Measurements from ENCODE around the gene REPIN1.
A peak's percentile ranks its signal among the peaks of the same experiment; 100 is the strongest.

The REPIN1 gene

DNA sequence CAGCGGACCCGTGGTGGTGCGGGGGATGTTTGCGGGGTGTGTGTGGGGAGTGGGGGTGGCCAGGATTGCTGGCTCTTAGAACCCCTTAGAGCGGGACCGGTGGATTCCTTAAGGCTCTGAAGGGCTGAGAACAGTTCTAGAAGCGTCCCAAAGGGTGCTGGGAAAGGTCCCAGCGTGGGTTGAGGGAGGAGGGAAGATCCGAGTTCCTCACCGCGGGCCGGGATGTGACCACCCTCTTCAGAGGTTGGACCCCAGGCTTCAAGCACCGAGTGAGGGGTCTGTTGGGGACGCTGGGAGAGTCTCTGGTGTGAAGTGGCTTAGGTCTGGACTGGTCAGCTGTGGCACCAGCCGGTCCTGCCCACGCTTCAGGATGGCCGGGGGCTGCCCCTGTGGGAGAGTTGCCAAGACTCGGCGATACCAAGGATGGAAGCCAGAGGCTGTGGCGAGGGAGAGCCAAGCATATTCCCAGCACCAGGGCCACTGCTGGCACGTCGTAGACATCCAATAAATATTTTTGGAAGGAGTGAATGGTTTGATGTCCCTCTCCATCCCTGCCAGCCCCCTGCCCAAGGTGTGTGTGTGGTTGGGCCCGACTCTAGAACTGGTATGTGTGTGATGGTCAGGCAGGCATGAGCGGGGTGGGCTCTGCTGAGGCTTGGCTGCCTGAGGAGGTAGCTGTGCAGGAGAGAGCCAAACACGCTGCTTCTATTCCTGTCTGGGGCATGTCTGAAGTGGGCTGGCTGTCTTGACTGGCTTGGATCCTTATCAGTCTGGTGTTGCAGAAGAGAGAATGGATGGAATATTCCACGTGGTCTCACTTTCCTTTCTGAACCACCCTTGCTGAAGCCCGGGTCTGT, 29.7 kb downstream of the REPIN1 start:
- no peak for DNase-seq

- DNase-seq = no peak
Measured at GRCh38 chr7:150398965-150399320, 30.3 kb downstream of the REPIN1 start.

DNA sequence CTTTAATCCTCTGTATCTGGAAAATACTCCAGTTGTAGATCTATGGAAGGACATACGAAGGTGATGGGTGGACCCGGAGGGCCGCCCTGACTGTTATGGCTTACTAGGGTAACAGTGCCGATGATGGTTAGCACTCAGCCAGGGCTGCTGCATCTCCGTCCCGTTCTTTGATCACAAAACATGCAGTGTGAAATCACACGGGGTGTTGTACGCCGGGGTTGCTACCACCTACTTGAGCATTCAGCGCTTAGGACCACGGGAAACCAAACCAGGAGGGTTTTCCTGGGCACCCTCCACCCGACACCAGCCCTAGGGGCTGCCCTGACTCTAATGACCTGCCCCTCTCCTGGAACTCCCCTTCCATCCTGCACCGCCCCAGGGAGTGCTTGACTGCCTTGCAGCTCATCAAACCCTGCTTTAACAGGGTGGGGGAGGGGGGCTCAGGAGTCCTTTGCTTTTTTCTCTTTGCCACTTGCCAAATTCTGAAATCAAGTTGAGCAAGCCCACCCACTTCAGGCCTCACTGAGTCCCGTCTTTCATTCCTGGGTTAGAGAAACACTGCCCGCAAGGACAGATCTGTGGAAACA, 30.9 kb downstream of the REPIN1 start:
- no peak for DNase-seq

- DNase-seq = no peak
Measured at GRCh38 chr7:150400008-150400787, 31.6 kb downstream of the REPIN1 start.

DNA sequence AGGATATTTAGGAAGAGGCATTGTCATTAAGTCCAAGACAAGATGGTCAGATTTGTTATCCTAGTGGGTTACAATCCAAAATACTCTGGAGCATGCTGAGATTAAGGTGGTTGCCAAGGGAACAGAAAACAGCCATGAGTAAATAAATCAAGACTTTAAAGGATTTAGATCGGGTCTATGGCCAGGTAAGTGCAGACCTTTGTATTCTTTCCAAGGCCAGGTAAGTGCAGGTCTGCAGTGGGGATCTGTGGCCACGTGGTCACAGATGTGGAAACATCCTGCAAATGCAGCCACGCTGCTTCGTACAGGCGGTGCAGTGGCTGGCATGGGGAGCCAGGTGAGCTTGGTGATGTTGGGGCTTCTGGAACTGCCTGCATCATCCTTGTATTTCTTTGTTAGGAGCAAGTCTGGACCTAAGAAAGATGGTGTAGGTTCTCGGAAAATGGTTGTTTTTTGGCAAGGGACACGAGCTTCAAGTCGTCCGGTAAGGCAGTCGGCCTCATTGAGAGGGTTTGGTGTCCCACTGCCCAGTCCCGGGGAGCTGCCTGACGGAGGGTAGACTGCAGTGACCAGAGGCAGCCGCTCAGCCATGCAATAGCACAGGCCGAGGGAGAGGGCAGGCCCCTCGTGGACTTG, 32.3 kb downstream of the REPIN1 start:
- DNase-seq = no peak

DNA sequence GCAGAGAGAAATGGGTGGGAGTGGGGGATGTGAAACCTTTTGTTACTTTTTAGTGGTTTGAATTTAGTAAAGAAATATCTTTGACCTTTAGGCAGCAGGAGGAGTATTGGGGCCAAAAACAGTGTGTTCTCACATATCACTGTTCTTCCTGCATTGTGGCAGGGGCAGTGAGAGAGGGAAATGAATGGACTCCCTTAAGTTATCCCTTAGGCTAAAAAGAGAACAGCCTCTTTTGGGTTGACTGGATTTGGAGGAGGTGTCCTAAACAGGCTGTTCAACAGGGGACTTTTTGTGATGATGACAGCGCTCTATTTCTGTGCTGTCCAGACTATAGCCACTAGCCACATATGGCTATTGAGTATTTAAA, 32.8 kb downstream of the REPIN1 start:
- DNase-seq = no peak

- no peak for DNase-seq
Measured at GRCh38 chr7:150401861-150402631, 33.4 kb downstream of the REPIN1 start.

DNA sequence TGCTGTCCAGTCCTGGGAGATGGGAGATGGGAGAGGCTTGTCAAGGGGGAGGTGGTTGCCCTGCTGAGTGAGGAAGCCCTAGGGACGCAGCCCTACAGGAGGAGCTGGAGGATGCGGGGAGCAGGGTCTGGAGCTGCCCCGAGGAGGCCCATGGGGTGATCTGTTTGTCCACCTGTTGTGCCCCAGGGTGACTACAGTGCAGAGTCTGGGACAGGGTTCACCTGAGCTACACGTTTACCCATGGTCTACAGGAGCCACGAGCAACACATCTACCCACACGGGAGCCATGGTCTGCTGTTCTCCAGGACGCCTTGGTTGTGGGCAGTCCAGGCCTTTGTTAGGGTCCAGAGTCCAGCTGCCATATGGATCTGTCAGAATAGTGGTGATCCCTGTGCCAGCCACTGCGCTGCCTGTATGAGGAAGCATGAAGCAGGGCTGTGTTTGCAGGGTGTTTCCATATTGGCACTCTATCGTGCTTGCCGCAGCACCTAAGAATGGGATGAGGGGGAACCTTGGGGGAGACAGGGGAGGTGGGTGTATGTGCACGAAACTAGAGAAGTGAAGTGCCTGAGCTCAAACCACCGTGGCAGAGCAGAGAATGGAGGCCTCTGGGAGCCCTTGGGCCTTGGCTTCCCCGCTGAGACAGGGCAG, 34.2 kb downstream of the REPIN1 start:
- DNase-seq = no peak

DNA sequence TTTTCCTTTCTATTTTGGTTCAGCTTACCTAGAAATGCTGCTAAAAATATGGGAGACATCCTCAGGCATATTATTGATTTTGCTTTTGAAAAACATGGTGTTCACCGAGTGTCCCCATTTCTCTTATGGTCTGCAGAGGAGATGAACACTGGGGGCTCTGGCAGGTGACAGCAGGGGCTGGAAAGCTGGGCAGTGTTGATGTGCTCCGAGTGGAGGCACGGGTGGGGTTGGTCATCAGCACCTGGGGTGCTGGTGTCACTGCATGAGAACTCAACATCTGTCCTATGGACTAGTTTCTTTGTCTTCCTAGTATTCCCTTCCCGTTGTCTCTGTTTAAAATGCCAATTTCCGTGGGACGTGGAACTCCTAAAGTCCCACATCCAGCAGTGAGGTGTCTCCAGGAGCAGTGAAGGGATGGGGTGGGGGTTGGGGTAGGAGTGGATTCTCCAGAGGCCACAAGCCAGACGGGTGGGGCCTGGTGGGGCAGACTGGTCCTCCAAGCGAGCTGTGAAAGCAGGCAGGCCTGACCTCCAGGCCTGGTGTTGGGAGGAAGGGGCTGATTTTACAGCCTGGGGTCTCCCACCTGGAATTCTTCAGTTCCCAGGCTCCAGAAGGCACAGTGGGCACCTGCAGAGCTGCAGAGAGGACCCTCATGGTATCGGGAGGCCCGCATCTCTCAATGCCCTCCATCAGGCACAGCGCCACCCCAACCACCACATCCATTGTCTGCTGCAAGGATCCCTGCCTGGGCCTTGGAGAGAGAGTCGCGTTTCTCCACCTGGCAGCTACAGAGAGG, 35.0 kb downstream of the REPIN1 start:
- no peak for DNase-seq

DNA sequence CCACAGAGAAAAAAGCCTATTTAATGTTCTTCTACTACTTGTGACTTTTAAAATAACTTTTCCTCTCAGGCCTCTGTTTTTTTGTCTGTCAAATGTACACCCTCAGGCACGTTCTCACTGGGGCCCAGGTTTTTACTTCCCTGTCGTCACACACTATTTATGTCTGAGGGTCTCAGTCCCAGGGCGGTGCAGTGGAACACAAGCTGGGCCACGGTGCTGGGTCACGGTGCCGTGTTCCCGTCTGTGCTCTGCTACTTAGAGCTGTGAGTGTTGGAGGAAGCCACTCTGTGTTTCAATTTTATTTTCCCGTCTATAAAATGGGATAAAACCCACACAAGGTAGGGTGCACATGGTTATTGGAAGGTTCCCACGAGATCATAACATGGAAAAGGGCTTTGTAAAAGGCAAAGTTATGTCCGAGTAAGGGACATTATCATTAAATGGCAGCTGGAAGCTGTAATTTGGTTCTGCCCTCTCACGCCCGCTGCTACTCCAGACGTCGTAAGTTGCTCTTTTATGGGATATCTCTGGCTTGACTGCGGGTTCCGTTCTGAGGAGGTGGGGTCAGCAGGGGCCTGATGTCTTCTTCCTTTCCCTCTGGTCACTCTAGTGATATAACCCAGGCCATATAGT, 35.7 kb downstream of the REPIN1 start:
- no peak for DNase-seq

GRCh38 chr7:150404805-150405583, 36.4 kb downstream of the REPIN1 start:
- DNase-seq = peak; percentile 44

- DNase-seq = no peak
Measured at GRCh38 chr7:150405584-150406311, 37.1 kb downstream of the REPIN1 start.

GRCh38 chr7:150406312-150406566, 37.6 kb downstream of the REPIN1 start:
- no peak for DNase-seq

- no peak for DNase-seq
Measured at GRCh38 chr7:150406567-150407421, 38.2 kb downstream of the REPIN1 start.

GRCh38 chr7:150407588-150408392, 39.2 kb downstream of the REPIN1 start:
- no peak for DNase-seq

DNA sequence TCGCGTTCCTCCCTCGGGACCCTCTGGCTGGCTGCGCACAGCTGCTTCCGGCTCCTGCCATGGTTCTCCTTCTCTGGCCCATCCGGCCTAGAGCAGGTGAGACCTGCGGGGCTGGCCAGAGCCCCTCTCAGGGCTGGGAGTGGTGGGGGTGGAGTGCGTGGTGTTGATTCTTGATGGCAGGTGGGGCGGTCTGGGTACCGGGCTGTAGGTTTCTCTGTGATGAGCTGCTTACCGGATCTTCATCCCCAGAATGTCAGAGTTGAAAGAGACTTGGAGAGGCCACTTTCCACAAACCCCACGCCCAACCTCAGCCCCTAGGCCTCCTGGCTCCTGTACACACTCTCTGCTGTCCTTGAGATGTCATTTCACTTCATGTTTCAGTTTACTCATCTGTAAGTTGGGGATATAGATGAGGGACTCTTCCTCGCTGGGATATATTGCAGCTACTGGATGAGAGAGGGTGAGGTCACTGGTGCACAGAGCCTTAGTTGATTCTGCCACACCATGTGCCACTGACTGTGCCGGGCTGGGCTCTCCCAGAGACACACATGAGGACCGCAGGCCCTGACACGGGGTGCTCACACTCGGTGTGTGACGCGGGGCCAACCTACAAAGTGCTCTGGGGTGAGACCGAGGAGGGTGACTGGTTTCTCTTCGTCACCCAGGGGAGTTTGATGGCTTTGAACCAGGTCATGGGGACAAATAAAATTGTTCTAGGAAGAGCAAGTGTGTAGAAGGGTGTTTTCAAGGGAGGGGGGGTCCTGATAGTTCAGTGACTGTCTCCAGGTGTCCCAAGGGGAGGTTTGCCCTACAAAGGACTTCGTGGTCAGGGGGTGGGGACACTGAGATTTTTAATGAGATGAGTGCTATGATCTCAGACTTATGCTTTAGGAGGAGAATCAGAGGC, 40.0 kb downstream of the REPIN1 start:
- no peak for DNase-seq
